Stimulated activated CD8-positive, alpha-beta memory T cell treated with anti-CD3 and anti-CD28 coated beads, Interleukin-2, amount 100 ng/mL, for 48 hours (primary cell): ENCODE results near the gene ANKRD44.

Experiments used
- DNase-seq, 2 donors: peaks; one replicate each; pipeline ENCODE4 v3.0.0-alpha.2; 2020; ENCODE audit warnings: low read depth in 2 of 2

The ANKRD44 gene

DNA sequence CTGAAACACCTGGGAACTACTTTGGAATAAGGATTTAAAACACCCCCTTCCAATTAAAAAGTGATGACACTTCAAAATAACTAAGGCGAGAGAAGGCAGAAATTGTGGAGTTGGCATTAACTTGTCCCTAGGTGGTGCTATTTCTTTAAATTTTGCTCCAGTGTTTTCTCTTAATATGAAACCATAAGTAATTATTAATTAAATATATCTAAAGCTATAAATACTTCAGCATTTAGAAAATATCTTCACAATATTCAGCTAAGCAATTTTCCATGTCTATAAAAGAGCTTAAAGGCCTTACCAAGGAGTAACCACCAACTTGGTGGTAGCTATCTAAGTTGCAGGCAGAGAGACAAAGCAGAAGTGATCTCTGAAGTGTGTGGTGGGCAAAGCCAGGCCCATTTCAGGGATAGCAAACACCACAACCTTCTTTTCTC lies 197.3 kb downstream of the ANKRD44 start:
- DNase-seq, result no peak

DNA sequence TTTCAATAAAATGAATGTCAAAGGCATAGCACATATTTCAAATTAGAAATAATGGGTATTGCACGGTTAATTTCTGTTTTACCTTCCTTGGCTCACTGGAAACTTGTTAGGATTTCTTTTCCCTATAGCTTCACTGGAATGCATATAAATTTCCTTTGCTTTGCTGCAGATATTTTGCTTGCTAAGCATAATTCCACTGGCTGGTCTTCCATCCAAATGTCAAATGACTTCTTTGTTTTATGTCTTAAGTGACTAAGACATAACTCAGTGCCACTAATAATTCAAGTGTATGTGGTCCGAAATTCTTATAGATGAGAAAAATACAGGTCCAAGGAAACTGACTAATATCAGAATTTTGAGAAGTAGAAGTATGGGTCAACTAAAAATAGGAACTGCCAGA lies 201.3 kb downstream of the ANKRD44 start:
- DNase-seq, result no peak

DNA sequence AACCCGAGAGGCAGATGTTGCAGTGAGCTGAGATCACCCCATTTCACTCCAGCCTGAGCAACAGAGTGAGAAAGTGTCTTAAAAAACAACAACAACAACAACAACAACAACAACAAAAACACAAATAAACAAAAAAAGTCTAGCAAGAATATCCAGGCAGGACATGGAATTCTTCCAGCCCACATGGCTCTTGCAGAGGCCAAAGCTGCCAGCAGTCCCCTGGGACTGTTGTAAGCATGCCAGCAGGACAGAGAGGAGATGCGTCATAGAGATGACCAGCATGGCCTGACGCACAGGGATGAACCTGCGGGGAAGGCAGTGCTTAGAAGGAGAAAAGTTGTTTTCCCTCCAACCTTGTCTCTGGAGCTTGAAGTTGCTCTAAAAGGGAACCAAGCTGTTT lies 201.8 kb downstream of the ANKRD44 start:
- no peak for DNase-seq

DNA sequence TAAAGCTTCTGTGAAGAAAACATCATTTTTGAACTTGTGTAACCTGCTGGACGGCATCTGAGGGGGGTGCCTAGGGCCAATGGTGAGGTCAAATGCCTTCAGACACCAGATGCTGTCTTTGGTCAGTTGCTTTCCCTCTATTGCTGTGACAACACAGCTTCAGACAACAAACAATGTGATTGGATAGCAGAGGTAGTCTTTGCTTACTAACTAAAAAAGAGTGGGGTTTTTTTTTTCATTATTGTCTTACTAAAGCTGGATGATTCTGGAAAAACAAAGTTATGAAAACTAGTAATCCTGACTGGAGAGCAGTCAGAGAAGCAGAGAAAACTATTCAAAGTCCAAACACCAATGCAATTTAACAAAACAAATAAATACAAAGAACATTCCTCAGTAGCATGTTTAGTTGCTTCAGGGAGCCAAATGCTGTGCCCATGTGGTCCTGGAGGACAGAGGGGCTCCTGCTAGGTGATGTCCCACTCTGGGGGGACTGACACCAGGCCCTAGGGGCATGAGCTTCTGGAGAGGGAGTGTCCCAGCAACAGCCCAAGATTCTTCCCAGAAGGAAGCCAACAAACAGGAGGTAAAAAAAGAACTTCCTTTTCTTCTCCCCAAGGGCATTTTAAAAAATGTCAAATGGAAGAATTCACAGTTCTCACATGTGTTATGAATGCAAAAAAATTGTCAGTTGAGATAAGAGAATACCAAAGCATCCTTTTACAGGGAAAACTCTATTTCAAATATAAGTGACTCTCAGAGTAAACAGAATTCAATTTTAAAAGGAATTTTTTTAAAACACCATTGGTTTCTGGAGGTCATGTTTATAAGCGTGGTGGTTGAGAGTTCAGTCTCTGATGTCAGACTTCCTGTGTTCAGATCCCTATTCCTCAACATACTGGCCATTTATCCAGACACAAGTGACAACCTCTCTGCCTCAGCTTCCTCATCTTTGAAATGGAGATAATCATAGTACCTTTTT lies 203.0 kb downstream of the ANKRD44 start:
- no peak for DNase-seq

DNA sequence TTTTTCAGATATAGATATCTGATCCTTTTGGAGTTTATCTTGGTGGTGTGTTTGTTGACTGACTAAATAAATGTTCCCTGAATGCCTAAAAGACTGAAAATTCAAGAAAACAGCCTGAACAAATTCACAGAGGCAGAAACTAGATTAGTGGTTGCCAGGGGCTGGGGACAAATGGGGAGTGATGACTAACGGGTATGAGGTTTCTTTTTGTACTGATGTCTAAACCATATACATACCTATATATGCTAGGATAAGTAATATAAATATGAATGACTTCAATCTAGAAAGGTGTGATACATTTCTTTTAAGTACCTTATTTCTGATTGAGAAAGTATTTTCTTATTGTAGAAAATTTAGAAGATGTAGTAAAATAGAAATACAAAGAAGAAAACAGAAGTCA lies 207.2 kb downstream of the ANKRD44 start:
- no peak for DNase-seq

DNA sequence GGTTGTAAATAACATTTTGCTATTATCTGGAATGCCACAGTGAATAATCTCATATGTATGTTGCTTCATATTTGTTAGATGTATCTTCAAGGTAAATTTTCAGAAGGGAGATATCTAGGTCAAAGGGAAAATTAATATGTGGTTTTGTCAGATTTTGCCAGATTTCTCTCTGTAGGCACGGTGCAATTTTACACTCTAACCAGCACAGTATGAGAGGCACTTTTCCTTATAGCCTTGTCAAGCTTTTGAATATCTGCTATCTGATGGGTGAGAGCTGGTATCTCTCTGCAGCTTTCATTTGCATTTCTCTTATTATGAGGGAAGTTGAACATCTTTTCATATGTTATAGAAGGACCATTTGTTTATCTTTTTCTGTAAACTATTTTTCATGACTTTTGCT lies 208.3 kb downstream of the ANKRD44 start:
- DNase-seq, result no peak

DNA sequence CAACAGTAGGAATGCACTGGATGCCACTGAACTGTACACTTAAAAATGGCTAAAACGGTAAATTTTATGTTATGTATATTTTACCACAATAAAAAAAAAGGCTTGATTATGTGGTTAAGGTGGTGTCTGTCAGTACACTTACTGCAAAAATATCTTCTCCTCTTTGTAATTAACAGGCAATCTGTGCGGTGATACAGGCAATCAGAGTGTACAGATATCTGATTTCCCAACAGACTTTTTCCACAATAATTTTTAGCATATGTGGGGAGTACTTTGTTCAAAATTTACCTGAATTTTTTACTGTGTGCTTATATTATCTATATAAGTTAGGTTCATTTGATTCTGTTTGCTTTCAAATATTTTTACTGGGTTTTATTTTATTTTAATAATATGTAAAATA lies 209.1 kb downstream of the ANKRD44 start:
- DNase-seq, result no peak

DNA sequence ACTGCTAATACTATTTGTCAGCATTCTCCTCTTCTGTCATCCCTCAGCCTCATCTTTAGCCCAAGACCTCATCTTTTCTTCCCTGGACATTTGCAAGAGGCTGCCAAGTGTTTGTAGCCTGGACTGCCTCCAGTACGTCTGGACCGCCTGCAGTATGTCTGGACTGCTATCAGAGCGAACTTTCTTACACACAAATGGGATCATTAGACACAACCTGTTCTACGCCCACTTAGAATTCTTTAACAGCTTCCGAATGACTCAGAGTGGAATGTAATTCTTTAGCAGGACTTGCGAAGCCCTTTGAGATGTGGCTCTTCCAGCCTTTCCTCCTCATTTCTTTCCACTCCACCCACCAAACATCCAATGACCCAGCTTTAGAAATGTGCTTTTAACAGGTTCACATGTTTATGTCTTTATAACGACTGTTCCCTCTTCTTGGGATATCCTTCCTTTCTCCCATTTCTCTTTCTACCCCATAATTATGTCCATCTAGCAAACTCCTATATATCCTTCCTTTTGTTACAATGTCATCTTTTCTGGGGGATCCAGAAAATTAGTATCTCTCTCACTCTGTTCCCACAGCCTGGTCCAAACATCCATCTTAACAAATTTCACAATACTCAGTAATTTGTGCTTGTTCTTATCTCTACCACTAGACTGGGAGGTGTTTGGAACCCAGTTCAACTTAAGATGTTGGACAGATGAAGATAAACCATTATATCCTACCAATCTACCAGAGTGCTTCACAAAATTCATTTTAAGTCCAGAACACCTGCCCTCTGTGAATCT lies 212.8 kb downstream of the ANKRD44 start:
- DNase-seq, result no peak

DNA sequence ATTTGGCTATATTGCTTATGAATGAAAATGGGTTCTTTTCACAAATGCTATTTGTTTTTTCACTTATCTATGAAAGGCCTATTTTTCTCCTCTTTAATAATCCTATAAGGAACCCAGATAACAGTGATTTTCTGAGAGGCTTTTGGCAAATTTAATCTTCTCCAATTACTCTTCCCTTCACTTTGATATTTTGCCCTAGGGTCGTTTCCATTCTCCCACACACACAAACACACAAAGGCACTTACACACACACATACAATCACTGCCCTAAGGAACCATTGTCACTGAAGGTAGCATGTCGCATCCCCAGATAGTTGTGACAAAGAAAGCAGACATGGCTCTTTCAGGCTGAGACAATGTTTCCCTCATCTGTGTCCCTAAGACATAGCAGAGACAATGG lies 213.9 kb downstream of the ANKRD44 start:
- DNase-seq, result no peak

DNA sequence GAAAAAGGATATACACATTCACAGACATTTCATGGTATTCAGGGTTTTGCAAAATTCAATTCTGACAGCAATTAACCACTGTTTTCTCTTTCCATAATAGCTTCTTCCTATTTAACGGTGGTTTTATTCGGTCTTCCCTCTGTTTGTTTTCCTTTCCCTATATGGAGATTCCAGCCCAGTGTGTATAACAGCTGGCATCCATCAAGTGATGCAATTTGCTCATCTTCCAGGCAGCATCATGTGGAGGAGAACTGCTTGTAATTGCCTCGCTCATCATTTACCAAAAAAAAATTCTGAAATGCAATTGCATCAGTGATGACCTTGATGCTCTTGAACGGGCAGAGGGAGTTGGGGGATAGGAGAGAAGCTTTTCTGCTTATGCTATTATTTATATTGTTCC lies 218.1 kb downstream of the ANKRD44 start:
- no peak for DNase-seq

DNA sequence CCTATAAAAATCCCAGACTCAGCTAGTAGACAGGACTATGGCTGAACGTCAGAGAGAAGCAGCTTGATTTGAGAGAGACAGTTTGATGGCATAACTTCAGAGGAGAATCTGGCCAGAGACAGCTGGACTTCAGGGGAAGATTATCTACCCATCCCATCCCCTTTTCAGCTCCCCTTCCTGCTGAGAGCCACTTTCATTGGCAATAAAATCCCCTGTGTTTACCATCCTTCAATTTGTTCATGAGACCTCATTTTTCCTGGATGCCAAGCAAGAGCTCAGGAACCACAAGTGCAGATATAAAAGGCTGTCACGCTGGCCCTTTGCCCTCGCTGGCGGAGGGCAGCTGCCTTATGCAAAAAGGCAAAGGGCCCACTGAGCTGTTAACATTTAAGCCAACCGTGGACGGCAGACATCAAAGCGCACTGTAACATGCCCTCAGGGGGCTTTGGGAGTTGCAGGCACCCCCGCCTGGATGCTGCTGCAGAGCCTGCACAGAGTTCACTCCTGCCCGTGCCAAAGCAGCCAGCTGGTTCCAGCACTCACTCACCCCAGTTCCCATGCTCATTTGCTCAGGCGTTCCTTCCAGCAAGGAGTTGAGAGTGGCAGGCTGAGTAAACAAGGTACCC lies 219.7 kb downstream of the ANKRD44 start:
- no peak for DNase-seq

DNA sequence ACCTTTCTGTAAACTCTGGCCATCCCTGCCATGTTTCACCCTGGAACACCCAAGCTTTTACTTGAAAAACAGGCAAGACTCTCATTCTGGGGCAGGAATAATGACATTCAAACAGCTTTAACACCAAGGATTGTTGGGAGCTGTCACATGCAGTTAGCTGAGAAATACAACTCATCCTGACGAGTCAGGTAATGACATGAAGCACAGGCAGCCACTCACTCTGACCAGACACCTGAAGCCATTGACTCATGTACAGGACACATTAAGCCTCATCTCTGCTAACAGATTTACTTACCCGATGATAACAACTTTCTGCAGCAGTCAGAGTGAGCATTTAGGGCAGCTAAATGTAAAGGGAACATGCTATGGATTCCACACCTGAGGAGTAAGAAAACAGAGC lies 220.9 kb downstream of the ANKRD44 start:
- no peak for DNase-seq

DNA sequence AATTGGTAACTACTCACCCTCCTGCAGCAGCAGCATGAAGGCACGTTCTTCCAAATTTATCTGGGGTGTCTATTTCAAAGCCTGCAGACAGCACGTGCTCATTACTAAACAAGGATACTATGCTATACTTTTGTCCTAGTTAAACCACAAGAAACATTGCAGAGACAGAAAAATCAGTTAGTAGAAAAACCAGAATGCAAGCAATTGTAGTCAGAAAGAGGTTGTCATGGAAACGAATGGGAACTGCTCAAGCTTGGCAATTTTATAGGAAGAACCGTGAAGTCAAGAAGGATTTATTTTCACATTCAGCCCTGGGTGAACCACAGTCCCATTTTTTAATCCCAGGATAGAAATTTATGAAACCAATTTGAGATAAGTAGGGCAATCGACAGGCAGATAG lies 221.9 kb downstream of the ANKRD44 start:
- DNase-seq, result no peak

DNA sequence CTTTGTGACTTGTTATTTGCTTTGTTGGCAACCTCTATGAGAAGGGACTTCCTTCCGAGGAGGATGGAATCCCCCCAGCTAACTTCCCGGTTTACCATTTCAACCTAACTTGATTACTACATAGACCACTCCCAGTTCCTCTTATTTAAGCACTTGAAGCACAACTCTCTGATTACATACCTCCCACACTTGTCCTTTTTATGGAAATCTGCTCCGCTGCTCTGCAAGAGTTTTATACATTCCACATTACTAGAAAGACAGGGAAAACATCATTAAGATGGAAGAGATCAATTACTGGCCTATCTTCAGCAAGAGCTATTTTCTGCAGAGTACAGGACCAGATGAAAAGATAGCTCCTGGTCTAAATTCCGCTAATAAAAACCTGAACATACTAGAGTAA lies 224.1 kb downstream of the ANKRD44 start:
- DNase-seq, result no peak

DNA sequence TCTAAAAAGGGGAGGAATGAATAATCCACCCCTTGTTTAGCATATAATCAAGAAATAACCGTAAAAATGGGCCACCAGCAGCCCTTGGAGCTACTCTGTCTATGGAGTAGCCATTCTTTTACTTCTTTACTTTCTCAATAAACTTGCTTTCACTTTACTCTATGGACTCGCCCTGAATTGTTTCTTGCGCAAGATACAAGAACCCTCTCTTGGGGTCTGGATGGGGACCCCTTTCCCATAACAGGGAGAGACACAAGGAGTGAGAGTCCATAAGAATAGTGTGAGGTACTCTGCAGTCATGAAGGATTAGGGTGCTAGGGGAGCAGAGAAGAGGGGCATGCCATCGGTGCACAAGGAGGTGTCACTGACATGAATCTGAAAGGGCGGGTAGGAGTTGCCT lies 224.9 kb downstream of the ANKRD44 start:
- no peak for DNase-seq

DNA sequence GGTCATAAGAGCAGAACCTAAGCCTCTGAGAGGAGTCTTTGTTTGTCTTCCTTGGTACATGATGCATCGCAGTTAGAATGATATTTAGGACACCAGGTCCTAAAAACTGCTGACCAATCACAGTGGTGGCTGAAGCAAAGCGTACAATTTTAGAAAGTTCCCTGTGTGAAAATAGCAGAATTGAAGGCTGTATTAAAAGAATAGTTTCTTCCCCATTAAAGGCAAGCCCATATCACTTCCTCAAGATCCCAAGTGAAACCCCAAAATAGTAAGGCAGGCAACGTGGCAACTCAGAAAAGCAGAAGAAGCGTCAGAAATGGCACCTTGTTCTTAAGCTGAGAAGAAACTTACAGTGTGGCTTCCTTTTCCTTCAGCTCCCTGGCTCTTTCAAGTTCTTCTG lies 229.3 kb downstream of the ANKRD44 start:
- DNase-seq, result no peak

DNA sequence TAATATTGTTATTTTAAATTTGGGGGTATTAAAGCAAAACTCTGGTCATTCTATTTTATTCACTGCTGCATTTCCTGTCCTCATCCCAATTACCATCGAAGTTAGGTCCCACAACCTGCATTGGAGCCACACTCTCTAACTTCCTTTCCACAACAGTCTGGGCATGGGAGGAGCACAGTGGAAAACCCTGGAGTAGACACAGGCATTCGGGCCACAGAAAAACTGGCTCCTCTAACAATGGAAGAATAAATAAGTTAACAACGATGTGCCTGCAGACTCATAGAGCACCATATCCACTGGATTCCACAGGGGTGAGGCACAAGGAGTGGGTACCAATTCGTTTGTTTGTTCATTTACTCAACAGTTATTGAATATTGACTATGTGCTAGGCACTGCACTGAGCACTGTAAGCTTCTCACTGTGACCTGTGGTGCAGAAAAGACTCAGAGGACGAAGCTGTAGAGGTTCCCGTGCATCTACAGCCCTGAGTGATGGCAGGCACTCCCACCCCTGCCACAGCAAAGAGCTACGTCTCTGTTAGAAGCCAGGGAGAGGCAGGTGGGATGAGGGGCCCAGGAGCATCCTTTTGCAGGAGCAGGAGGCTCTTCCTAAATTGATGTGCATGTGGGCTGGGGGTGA lies 229.9 kb downstream of the ANKRD44 start:
- DNase-seq, result no peak

DNA sequence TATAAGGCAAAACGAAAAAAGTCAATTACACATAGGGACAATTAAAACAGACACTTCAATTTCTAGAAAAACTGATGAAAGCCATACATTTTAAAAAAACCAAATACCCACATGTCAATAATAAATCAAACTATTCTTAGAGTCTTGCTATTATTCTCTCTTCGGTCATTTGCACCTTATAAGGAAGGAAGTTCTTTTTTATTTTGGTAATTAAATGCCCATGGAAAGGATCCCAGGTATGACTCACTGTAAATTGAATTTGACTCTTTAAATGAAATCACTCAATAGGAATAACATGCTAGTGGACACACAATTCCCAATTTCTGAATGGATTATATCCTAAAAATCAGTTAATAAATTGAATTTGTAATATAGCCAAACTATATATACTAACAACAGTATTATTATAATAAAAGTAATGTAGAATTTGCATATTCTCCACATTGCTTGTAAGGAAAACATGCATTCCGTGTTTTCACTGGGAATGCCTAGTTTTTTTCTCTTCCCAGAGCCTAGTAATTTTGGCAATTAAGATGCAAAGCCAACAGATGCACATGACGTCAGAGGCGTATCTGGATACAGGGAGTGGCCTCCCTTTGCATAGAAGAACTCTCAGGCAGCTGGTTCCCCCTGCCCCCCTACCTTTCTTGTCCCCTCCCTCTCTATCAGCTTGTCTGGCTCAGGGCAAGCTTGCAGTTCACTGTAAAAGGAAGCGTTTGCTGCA lies 230.6 kb downstream of the ANKRD44 start:
- DNase-seq, result no peak

DNA sequence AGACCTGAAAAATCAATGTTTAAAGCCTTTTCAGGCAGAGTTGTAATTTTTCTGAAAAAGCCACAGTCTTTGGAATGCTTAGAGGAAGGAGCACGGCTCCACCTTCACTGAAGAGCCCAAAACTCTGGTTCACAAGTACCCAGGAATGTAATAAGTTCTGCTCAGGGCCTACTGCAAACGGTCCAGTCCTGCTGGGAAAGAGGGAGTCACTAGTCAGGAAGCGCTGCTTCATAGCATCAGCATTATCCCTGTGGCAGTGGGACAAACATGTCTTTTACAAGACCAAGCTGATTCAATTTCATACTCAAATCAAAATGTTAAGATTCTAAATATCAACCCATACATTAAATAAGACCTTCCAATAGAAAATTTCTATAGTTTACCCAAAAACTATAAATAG lies 231.2 kb downstream of the ANKRD44 start:
- no peak for DNase-seq

DNA sequence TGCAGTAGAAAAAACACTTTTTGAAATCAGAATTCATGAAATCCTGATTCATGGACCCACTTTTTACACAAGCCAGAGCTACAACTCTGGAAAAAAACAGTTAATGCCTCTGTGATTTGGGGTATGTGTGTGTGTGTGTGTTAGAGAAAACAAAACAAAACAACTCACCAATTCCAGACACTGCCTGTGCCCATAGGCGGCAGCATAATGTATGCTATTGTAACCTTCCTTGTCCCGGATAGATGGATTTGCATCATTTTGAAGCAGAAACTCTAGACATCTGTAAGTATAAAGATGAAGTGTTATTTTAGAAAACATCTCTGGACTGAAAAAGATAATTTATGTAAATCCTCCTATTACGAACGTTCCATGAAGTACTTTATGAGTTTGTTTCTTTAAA lies 232.0 kb downstream of the ANKRD44 start:
- DNase-seq, result no peak

DNA sequence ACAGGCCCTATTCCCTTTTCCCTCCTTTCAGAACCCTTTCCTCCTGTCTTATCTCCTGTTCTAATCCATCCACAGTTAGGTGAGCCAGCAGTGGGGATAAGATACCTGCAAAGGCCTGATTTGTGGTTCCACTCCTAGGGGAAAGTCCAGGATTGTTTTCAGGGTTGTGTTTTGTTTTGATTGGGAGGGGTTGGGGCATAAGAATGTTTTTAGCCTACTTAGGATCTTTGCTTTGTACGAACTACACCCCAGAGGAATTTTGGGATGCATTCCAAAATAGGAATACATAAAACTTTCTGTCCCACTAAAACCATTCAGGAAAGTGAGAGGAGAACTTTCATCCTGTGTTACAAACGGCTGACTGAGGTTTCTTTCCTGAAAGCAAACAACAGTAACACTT lies 233.2 kb downstream of the ANKRD44 start:
- DNase-seq, result no peak
